ENCODE data around the gene FTO.

The FTO gene

GRCh38 chr16:54027995-54028394 is 324.0 kb downstream of the FTO start:
- DNase-seq, result no peak

DNA sequence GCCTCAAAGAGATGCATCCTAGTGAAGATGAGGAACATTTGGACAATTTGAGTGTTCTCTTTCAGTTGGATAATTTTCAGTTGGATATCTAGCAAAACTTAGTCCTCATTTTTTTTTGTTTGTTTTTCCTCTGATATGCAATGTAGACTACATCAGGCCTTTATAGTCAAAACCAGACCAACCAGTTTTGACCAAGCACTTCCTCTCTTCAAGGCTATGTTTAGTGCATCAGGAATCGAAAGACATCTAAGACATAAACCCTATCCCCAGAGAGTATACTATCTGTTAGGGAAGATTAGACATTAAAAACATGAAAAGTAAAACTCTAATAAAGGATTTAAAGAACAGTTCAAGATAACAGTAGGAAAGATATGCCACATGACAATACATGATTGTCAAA is 326.5 kb downstream of the FTO start:
- DNase-seq, result no peak

DNA sequence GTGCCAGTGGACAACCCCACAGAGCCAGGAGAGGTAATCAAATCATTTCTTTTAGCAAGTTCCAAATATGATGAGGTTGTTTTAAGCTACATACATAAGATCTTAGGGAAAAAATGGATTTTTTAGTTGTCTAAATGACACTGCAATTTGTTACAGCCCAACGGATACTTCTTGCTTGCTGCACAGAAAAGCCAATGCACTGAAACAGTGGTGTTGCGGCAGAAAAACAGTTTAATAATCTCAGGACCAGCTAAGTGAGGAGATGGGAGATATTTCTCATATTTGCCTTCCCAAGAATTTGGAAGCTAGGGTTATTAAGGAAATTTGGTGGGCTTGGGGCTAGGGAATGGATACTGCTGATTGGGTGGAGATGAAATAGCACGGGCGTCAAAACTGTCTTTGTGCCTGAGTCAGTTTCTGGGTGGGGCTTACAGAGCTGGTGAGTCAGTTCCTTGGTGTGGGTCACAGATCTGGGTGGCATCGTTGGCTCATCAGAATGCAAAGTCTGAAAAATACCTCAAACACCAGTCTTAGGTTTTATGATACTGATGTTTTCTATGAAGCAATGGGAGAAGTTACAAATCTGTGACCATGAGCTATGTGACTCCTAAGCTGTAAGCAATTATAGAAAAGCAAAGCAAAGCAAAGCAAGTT is 327.3 kb downstream of the FTO start:
- no peak for DNase-seq

GRCh38 chr16:54033747-54034146 is 329.8 kb downstream of the FTO start:
- DNase-seq, result no peak

DNA sequence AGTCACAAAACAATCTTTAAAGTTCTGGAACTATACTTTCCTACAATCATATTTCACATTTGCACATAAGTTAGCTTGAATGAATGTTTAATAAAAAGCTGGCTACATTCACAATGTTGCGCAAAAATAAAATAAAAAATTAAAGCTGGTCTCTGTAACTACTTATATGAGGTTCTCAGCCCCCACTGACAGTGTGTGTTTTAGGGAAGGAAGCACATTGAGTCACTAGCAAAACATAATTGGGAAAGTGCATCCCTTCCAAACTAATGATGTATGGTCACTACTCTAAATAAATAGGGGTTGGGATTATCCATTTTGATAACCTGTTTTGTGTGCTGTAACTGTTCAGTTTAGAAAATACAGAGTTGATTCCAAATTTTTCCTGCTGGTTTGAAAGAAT is 330.7 kb downstream of the FTO start:
- no peak for DNase-seq

DNA sequence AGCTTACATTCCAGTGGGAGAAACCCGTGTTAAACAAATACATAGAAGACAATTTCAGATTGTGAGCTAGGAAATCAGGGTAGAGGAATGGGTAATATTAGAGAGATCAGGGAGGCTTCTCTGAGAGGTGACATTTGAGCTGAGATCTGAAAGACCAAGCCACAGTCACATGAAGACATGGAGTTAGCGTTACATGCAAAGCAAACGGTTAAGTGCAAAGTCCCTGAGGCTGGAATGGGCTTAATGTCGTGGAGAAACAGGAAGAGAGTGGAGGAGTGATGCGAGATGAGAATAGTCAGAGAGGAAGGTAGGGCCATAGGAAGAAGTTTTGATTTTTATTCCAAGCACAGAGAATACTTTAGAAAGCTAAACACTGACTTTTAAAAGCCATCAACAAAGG is 336.5 kb downstream of the FTO start:
- no peak for DNase-seq

DNA sequence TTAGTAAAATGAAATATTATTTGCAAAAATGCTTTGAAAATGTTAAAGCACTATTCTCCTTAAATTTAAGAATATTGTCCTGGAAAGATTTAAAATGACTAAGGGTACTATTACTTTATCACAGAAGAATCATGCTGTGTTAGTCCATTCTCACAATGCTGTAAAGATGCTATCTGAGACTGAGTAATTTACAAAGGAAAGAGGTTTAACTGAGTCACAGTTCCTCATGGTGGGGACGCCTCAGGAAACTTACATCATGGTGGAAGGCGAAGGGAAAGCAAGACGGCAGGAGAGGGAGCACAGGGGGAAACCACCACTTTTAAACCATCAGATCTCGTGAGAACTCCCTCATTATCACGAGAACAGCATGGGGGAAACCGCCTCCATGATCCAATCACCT is 337.0 kb downstream of the FTO start:
- DNase-seq, result no peak

DNA sequence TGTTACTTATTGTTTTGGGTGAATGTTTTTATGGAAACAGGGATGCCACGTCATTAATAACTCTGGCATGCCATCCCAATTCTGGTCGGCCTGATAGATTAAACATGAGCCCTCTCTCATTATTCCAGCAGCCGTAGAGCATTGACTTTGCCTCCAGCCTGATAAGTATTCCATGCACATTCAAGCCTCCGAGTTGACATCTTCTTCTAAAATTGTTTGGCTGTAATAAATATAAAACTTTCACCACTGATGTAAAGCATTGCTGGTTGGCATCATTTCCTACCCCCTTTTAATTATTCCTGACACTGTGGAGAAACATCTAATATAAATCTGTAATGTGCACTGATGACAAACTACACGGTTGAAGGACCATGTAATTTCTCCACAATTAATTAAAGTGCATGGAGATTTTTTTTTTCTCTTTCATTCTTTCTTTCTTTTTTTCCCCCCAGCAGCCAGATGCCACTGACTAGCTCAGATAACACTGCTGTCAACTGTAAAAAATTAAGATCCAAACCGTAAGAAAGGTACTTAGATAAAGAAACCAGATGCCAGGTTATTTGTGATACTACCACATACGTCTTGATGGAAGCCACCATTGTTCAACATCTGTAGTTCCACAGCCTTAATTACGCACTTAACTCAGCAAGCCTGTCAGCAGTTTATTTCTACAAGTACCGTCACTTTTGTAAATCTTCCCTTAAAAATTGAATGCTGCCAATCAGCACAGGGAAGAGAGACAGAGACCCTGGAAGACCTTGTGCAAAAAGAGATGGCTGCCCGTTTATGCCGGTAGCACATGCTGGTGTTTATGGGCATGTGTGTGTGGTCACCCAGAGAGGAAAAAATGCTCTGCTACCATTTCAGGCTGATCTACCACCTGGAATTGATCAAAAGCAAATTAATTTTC is 344.9 kb downstream of the FTO start:
- no peak for DNase-seq

GRCh38 chr16:54049591-54050458 is 345.9 kb downstream of the FTO start:
- no peak for DNase-seq

DNA sequence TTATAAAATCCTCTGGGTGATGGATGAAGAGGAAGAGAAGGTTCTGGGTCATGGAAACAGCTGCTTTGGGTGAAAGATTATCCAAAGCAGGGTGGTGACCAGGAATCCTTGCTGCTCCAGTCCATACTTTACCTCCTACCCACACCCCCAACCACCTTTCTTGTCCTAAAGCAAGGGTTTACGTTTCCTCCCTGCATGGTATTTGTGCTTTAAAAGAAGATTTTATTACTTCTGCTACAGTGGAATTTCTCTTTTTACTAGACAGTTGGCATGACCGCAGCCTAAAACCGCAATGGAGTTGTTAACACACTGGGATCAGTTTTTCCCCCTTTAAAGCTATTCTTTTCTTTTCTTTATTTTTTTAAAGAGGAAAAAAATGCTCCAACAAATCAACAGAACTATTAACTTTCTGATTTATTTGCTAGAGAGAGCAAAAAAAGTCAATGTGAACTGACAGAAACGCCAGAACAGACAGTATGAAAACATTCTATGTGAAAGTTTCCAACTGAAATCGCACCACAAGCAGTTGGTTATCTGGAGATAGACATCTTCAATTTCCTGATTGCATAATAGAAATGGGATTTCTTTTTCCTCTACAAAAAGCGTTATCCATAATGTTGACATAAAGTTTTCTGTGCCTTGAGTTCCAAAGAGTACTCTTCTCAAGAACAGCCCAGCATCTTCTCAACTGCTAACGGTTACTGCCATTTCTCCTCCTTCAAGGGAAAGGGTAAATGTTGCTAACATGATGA is 346.7 kb downstream of the FTO start:
- no peak for DNase-seq

GRCh38 chr16:54051821-54052220 is 347.9 kb downstream of the FTO start:
- DNase-seq, result no peak

- DNase-seq, result no peak
Observed at GRCh38 chr16:54052271-54052670, 348.3 kb downstream of the FTO start.

GRCh38 chr16:54053891-54054820 is 350.2 kb downstream of the FTO start:
- DNase-seq, result no peak

DNA sequence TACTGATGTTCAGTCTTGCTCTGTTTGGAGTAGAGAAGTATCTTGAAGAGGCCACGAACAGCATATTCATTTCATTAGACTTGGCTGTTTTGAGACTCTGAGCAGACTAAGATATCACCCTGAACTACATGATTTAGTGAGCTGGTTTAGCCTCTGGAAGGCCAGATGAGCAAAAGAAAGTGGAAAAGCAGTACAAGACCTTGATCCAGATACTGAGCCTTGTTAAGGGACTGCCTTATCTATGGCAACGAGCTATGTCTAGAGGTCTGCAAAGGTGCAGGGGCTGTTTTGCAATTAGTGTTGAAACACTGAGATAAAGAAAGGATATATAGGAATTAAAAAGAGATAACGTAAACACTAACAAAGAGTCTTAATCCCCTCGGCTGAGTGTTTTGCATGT is 351.2 kb downstream of the FTO start:
- no peak for DNase-seq

GRCh38 chr16:54055864-54056263 is 351.9 kb downstream of the FTO start:
- DNase-seq, result no peak

- DNase-seq, result no peak
Observed at GRCh38 chr16:54056921-54057320, 353.0 kb downstream of the FTO start.

- no peak for DNase-seq
Observed at GRCh38 chr16:54059319-54059718, 355.4 kb downstream of the FTO start.

DNA sequence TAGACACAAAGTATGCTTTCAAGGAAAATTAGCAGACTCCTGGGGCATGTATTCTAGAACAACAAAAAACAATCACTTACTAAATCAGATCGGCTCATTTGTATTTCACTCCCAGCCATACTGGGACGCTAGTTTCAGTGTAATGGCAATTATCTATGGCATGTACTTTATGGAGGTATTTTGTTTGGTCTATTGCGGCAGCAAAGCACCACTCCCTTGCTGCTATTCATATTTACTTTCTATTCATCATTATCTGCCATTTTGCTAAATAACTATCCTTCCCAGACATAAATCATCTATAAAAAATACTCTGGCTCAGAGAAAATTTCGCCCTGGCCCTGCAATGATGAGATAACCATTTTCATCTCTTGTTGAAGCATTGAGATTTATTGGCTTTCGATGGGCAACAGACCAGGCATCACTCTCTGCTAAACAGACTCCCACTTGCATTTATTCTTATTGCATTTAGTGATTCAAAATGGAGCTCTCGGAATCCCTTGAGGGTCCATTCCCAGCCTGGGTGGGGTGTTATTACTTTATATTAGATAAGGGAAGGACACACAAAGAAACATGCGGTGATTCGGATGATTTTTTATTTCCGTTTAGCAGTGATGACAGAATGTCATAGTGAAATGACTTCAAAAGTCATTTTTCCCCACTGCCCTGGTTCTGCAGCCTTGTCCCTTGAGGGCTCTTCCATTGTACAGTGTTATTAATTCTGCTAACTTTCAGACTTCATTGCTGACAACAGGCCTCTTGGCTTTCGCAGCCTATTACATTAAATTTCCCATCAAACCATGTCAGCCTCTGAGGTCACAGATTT is 356.9 kb downstream of the FTO start:
- DNase-seq, result no peak

DNA sequence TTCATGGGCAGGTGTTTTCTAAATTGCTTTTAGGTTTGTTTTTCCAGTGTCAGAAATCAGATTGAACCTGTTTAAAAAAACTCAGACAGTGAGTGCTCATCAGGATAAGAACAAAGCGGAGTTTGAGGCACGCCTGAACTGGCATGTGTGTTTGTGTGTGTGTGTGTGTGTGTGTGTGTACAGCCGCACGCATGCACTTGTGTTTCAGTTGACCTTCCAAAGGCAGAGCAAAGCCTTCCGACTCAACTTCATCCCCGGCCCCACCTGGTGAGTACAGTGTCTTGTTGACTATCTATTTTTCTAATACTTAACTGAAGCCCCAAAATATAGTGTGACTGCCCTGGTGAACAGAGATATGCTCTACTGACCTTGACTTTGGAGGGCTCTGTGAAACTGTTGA is 357.5 kb downstream of the FTO start:
- no peak for DNase-seq
